SK-N-SH (cell line): ENCODE data around the gene GPR68. TPM values are rescaled to one million over a fixed set of nuclear protein-coding genes. Genes with fewer than 3 reads are reported as not detected.
"Not testable (repeated sequence)": the region's sequence is repeated elsewhere in the genome, so short reads cannot be mapped to it uniquely, and the experiment has no call there.

Experiments
- CTCF ChIA-PET: fragments of 300-600, 350-600 bp; formaldehyde crosslinking; extraction: SDS; loops from one replicate; lab custom pipeline; 2021; lab: Yijun Ruan, JAX
- POLR2A ChIA-PET: fragments of 350-600 bp; sonication (Branson Sonifier 250); formaldehyde crosslinking; extraction: SDS; loops from one replicate; lab custom pipeline; 2020; ENCODE audit warnings: antibody characterized with exemption, inconsistent platforms; lab: Yijun Ruan, JAX
- DNase-seq: peaks from one replicate; pipeline ENCODE4 v3.0.0; 2012
- H2AFZ ChIP-seq: fragments of 200-600 bp; sonication (generic); 2 replicates; pipeline ENCODE4 v1.8.1; 2016; ENCODE audit warnings: antibody characterized with exemption, mild to moderate bottlenecking, low read depth
- H3F3A ChIP-seq: fragments of 200-600 bp; sonication (generic); replicated peaks from 2 replicates; pipeline ENCODE3; 2016; ENCODE audit warnings: antibody characterized with exemption, mild to moderate bottlenecking; ENCODE audit not compliant: insufficient read depth
- H3K27ac ChIP-seq, 2 experiments: fragments of 200-500 bp in 1 of 2; fragments of 200-600 bp in 1 of 2; sonication (Bioruptor generic) in 1 of 2; sonication (generic), shearing (Covaris generic) in 1 of 2; 2 replicates each; pipeline versions ENCODE4 v1.5.1 to v1.6.1; 2014 to 2016; ENCODE audit warnings: low read depth in 2 of 2, inconsistent platforms in 1 of 2, low read length in 1 of 2, mild to moderate bottlenecking in 1 of 2, mixed read lengths in 1 of 2
- H3K27me3 ChIP-seq: fragments of 200-600 bp; sonication (generic), shearing (Covaris generic); 2 replicates; pipeline ENCODE4 v1.6.1; 2016; ENCODE audit warnings: mixed run types; ENCODE audit not compliant: insufficient read depth
- H3K36me3 ChIP-seq, 2 experiments: fragments of 200-500 bp in 1 of 2; fragments of 200-600 bp in 1 of 2; sonication (Bioruptor generic) in 1 of 2; sonication (generic) in 1 of 2; replicated peaks in 1 of 2; 2 replicates each; pipeline versions ENCODE3 to v1.5.1; 2014 to 2016; ENCODE audit warnings: low read length in 1 of 2, mild to moderate bottlenecking in 1 of 2; ENCODE audit not compliant: insufficient read depth in 2 of 2, control insufficient read depth in 1 of 2
- H3K4me1 ChIP-seq, 2 experiments: fragments of 200-500 bp in 1 of 2; fragments of 200-600 bp in 1 of 2; sonication (Bioruptor generic) in 1 of 2; sonication (generic), shearing (Covaris generic) in 1 of 2; 2 replicates each; pipeline versions ENCODE4 v1.5.1 to v1.6.1; 2014 to 2016; ENCODE audit warnings: low read depth in 1 of 2, low read length in 1 of 2, mixed run types in 1 of 2; ENCODE audit not compliant: insufficient read depth in 2 of 2, control insufficient read depth in 1 of 2
- H3K4me2 ChIP-seq: fragments of 200-600 bp; sonication (generic), shearing (Covaris generic); 2 replicates; pipeline ENCODE4 v1.6.1; 2017; ENCODE audit warnings: mixed run types
- H3K4me3 ChIP-seq, 2 experiments: fragments of 200-500 bp in 1 of 2; fragments of 200-600 bp in 1 of 2; sonication (Bioruptor generic) in 1 of 2; sonication (generic), shearing (Covaris generic) in 1 of 2; 2 replicates each; pipeline versions ENCODE4 v1.5.1 to v1.8.1; 2014 to 2016; ENCODE audit warnings: low read depth in 2 of 2, inconsistent platforms in 1 of 2, low read length in 1 of 2, mild to moderate bottlenecking in 1 of 2, mixed read lengths in 1 of 2, moderate library complexity in 1 of 2
- H3K79me2 ChIP-seq: fragments of 200-600 bp; sonication (generic); 2 replicates; pipeline ENCODE4 v1.8.1; 2017; ENCODE audit warnings: mild to moderate bottlenecking; ENCODE audit not compliant: insufficient read depth
- H3K9ac ChIP-seq: fragments of 200-600 bp; sonication (generic); 2 replicates; pipeline ENCODE4 v1.6.1; 2017; ENCODE audit warnings: mixed run types
- H3K9me2 ChIP-seq: fragments of 200-600 bp; sonication (generic); 2 replicates; pipeline ENCODE4 v1.6.1; 2017; ENCODE audit warnings: mixed run types
- H3K9me3 ChIP-seq: fragments of 200-600 bp; sonication (generic); 2 replicates; pipeline ENCODE4 v1.6.1; 2017; ENCODE audit warnings: mixed run types, mild to moderate bottlenecking, moderate library complexity
- H4K20me1 ChIP-seq: fragments of 200-600 bp; sonication (generic); 2 replicates; pipeline ENCODE4 v1.6.1; 2017; ENCODE audit warnings: mild to moderate bottlenecking, mixed run types; ENCODE audit not compliant: insufficient read depth
- ELF1 ChIP-seq: IDR thresholded peaks from 2 replicates; pipeline ENCODE4 v1.4.0; 2012
- EP300 ChIP-seq, 2 experiments: IDR thresholded peaks; 2 replicates each; pipeline versions ENCODE4 v1.4.0 to v1.6.1; 2012; ENCODE audit warnings: borderline replicate concordance in 1 of 2, low read depth in 1 of 2, low read length in 1 of 2
- EZH2phosphoT487 ChIP-seq: fragments of 200-600 bp; sonication (generic); IDR thresholded peaks from 2 replicates; pipeline ENCODE4 v1.6.1; 2017; ENCODE audit warnings: low read depth, mixed run types, mild to moderate bottlenecking, antibody characterized with exemption, moderate library complexity, borderline replicate concordance
- FOSL2 ChIP-seq: IDR thresholded peaks from 2 replicates; pipeline ENCODE4 v1.4.0; 2012; ENCODE audit warnings: low read depth, mild to moderate bottlenecking, moderate library complexity, borderline replicate concordance
- FOXM1 ChIP-seq: IDR thresholded peaks from 2 replicates; pipeline ENCODE4 v1.4.0; 2012; ENCODE audit warnings: low read depth, mild to moderate bottlenecking
- JUND ChIP-seq: IDR thresholded peaks from 2 replicates; pipeline ENCODE4 v1.4.0; 2012
- MEF2A ChIP-seq: IDR thresholded peaks from 2 replicates; pipeline ENCODE4 v1.4.0; 2012; ENCODE audit warnings: low read depth, borderline replicate concordance
- MXI1 ChIP-seq: IDR thresholded peaks from 2 replicates; pipeline ENCODE4 v1.6.1; 2012; ENCODE audit warnings: mild to moderate bottlenecking, low read depth, low read length, improper control_type of control experiment
- RAD21 ChIP-seq: IDR thresholded peaks from 2 replicates; pipeline ENCODE4 v1.6.1; 2012; ENCODE audit warnings: mild to moderate bottlenecking, low read length
- RFX5 ChIP-seq: IDR thresholded peaks from 2 replicates; pipeline ENCODE4 v1.6.1; 2012; ENCODE audit warnings: mild to moderate bottlenecking, improper control_type of control experiment, low read length
- RXRA ChIP-seq: IDR thresholded peaks from 2 replicates; pipeline ENCODE4 v1.4.0; 2012; ENCODE audit warnings: low read depth, mild to moderate bottlenecking, borderline replicate concordance
- SIN3A ChIP-seq: IDR thresholded peaks from 2 replicates; pipeline ENCODE4 v1.6.1; 2012; ENCODE audit warnings: low read depth, mild to moderate bottlenecking, low read length, moderate library complexity, borderline replicate concordance
- TEAD4 ChIP-seq: IDR thresholded peaks from 2 replicates; pipeline ENCODE4 v1.4.0; 2012; ENCODE audit warnings: mild to moderate bottlenecking, borderline replicate concordance; ENCODE audit not compliant: insufficient read depth
- whole genome bisulfite sequencing: methylation state at CpG from one replicate; pipeline ENCODE4 v1.1.6; 2017; ENCODE audit warnings: low lambda C conversion rate; 5-methylcytosine and 5-hydroxymethylcytosine counted together
- polyA plus RNA-seq, 3 experiments: library from polyadenylated mRNA; depleted of rRNA; stranded (reverse); fragments of >200 nt; gene quantifications; 2 replicates each; pipeline ENCODE4 v1.2.3, GENCODE V29; 2012

Gene GPR68
- polyA plus RNA-seq, 1 of the 3 experiments (the other 2 are of a cell fraction) = 0.18 TPM

DNA sequence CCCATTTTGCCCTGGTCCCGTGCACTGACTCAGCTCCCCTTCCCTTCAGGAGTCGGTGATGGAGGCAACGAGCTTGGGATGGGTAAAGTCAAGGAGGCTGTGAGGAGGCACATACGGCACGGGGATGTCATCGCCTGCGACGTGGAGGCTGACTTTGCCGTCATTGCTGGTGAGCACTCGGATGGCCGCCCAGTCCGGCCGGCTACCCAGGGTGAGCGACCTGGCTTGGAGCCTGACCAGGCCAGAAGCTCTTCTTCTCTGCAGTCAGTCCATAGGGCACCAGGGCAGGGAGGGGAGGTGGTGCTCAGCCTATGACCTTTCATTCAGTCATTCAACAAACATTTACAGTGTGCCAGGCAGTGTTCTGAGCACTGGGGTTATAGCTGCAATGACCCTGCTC is 39.8 kb downstream of the GPR68 start:
- DNase-seq = no peak
- no peak overlapping the region for H3K4me2 ChIP-seq
- no peaks in the 10 kb centered on the region for H3K27me3 ChIP-seq
- no peak overlapping the region for H3K9ac ChIP-seq
- H3K27ac ChIP-seq = no peak overlapping the region
- WGBS = 94% methylated on average over 10 of the region's 14 CpGs
- peaks cover 0 to 15% of the 10 kb centered on the region in 2 experiments for H3K36me3 ChIP-seq
- ChIA-PET POLR2A (no interaction called here), CTCF (no interaction called here)
- H3K4me1 ChIP-seq = no peaks in the 10 kb centered on the region
- H2AFZ ChIP-seq = no peak overlapping the region
- H3K9me2 ChIP-seq = no peaks in the 10 kb centered on the region
- no peaks in the 10 kb centered on the region for H3K9me3 ChIP-seq
- H4K20me1 ChIP-seq = no peaks in the 10 kb centered on the region
- H3K79me2 ChIP-seq = no peaks in the 10 kb centered on the region
- no peak overlapping the region for H3K4me3 ChIP-seq
- no peak for TF ChIP-seq JUND
- TF ChIP-seq FOXM1 = no peak
- no peak for TF ChIP-seq RFX5
- no peak for TF ChIP-seq SIN3A
- TF ChIP-seq RAD21 = no peak
- no peak for TF ChIP-seq EP300 (IDR thresholded peaks at IDR 0.05; ENCODE audit: borderline replicate concordance in 1 of 2, low read depth in 1 of 2, low read length in 1 of 2)
- no peak for TF ChIP-seq FOSL2
- TF ChIP-seq EZH2phosphoT487 = no peak
- TF ChIP-seq RXRA = no peak
- TF ChIP-seq MXI1 = no peak
- no peak for TF ChIP-seq TEAD4
- TF ChIP-seq, all 33 proteins: peak for 0
- no peaks in the 10 kb centered on the region for H3F3A ChIP-seq

DNA sequence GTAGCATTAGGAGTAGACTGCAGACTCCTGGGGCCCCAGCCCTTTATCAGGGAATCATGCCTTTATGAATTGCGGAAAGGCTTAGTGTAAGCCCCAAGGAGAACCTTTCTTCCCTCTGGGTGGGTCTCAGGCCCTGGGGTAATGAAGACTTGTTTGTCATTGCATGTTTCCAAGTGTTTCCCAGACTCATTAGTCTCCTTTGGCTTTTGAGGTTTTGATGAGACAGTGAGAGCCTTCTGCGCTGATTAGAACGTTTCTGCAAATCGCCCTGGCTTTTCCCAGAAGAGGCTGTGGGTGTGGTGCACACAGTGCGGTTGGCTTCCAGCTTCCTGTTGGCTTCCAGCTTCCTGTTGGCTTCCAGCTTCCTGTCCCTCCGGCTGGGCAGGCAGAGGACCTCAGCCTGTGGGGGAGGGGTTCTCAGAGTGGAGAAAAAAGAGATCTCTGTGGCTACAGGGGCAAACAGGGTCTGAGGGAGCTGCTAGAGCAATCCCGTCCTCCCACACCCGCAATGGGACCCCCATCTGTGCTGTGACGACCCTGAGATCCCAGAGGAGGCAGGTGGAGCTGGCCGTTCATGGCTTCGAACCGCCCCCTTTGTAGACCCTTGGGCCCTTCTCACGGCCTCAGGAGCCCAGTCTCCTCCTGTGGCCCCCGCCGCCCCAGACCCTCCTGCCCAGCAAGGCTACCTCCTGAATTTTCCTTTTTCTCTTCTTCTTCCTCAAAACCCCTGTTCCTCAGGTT is 42.1 kb downstream of the GPR68 start:
- Histone ChIP-seq H4K20me1 (no peaks in the 10 kb centered on the region), H3K36me3 (peaks cover 0 to 17% of the 10 kb centered on the region in 2 experiments), H3K27ac (no peak overlapping the region), H3K4me1 (no peaks in the 10 kb centered on the region)
- no peak for TF ChIP-seq MEF2A
- TF ChIP-seq ELF1 = no peak
- TF ChIP-seq, all 33 proteins: peak for 0
- Histone ChIP-seq H3K9me2 (no peaks in the 10 kb centered on the region), H3K4me2 (no peak overlapping the region), H3K79me2 (no peaks in the 10 kb centered on the region), H3F3A (no peaks in the 10 kb centered on the region), H3K4me3 (no peak overlapping the region), H2AFZ (no peak overlapping the region), H3K9ac (no peak overlapping the region), H3K27me3 (no peaks in the 10 kb centered on the region), H3K9me3 (no peaks in the 10 kb centered on the region)
- WGBS = 97% methylated on average over 14 of the region's 15 CpGs
- ChIA-PET CTCF (no interaction called here), POLR2A (no interaction called here)
- DNase-seq = no peak

DNA sequence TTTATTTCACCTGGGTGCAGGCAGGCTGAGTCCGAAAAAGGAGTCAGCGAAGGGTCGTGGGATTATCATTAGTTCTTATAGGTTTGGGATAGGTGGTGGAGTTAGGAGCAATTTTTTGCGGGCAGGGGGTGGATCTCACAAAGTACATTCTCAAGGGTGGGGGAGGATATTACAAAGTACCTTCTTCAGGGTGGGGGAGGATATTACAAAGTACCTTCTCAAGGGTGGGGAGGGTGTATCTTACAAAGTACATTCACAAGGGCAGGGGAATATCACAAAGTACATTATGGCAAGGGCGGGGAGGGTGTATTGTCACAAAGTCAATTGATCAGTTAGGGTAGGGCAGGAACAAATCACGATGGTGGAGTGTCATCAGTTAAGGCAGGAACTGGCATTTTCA is 43.7 kb downstream of the GPR68 start:
- WGBS = 97% methylated on average over 6 of the region's 6 CpGs
- H2AFZ ChIP-seq, H3K9ac ChIP-seq, H3K4me2 ChIP-seq, H3K9me2 ChIP-seq, H4K20me1 ChIP-seq, CTCF ChIA-PET, H3K27ac ChIP-seq, H3K4me1 ChIP-seq, H3F3A ChIP-seq, H3K27me3 ChIP-seq, H3K9me3 ChIP-seq, POLR2A ChIA-PET, H3K79me2 ChIP-seq, DNase-seq, H3K4me3 ChIP-seq: not testable (repeated sequence)
- H3K36me3 ChIP-seq = peaks cover 6 to 17% of the 10 kb centered on the region in 2 experiments
